ENCODE data around the gene SLC35B1. TPM values are rescaled to one million over a fixed set of nuclear protein-coding genes. Genes with fewer than 3 reads are reported as not detected.
"Not testable (repeated sequence)": the region's sequence is repeated elsewhere in the genome, so short reads cannot be mapped to it uniquely, and the experiment has no call there.

SLC35B1 gene
- total and polyA plus RNA-seq, 5 donors = 48.6 to 75.5 (median 56.1) TPM

- H3K4me1 ChIP-seq (ENCODE audit: control insufficient read depth, insufficient read depth, low read length) = peaks cover 20% of the 10 kb centered on the region
- no peaks in the 10 kb centered on the region for H3K27me3 ChIP-seq (ENCODE audit: control insufficient read depth, insufficient read depth)
- 39% methylated on average over 4 of the region's 4 CpGs for WGBS
- DNase-seq = peak in 1 of 3 donors; percentile 64
- no peaks in the 10 kb centered on the region for H3K9me3 ChIP-seq (ENCODE audit: control insufficient read depth, low read length)
- no peak overlapping the region for H3K4me3 ChIP-seq (ENCODE audit: low read length)
- intact Hi-C loops (cut with DNase I) = no loop called here
- no peak overlapping the region for H3K27ac ChIP-seq (ENCODE audit: low read length)
- peak in 1 of 2 donors; percentile 36 for ATAC-seq
These were observed 23.7 kb upstream of the SLC35B1 start for GRCh38 chr17:49731435-49731831.

- Histone ChIP-seq H3K9me3 (ENCODE audit: control insufficient read depth, low read length) (no peaks in the 10 kb centered on the region), H3K4me1 (ENCODE audit: control insufficient read depth, insufficient read depth, low read length) (peaks cover 20% of the 10 kb centered on the region), H3K4me3 (ENCODE audit: low read length) (no peak overlapping the region), H3K27ac (ENCODE audit: low read length) (peak overlapping the region; percentile 78), H3K27me3 (ENCODE audit: control insufficient read depth, insufficient read depth) (no peaks in the 10 kb centered on the region)
- DNase-seq (no peak), ATAC-seq (peak in 1 of 2 donors; percentile 27)
- intact Hi-C loops (cut with DNase I) = no loop called here
- 53% methylated on average over 5 of the region's 5 CpGs for WGBS
These were observed 23.1 kb upstream of the SLC35B1 start for GRCh38 chr17:49730785-49731434.

- intact Hi-C loops (cut with DNase I) = no loop called here
- 13% methylated on average over 4 of the region's 4 CpGs for WGBS
- no peaks in the 10 kb centered on the region for H3K27me3 ChIP-seq (ENCODE audit: control insufficient read depth, insufficient read depth)
- H3K4me1 ChIP-seq (ENCODE audit: control insufficient read depth, insufficient read depth, low read length) = peaks cover 20% of the 10 kb centered on the region
- peak overlapping the region; percentile 91 for H3K27ac ChIP-seq (ENCODE audit: low read length)
- no peaks in the 10 kb centered on the region for H3K9me3 ChIP-seq (ENCODE audit: control insufficient read depth, low read length)
- no peak overlapping the region for H3K4me3 ChIP-seq (ENCODE audit: low read length)
- DNase-seq = peak; percentile 86 to 93 (median 93)
- peak; percentile 93 to 94 for ATAC-seq
These were observed 22.5 kb upstream of the SLC35B1 start for GRCh38 chr17:49730078-49730784.

- Histone ChIP-seq H3K27ac (ENCODE audit: low read length) (peak overlapping the region; percentile 67), H3K27me3 (ENCODE audit: control insufficient read depth, insufficient read depth) (no peaks in the 10 kb centered on the region), H3K4me3 (ENCODE audit: low read length) (no peak overlapping the region), H3K4me1 (ENCODE audit: control insufficient read depth, insufficient read depth, low read length) (peaks cover 22% of the 10 kb centered on the region), H3K9me3 (ENCODE audit: control insufficient read depth, low read length) (no peaks in the 10 kb centered on the region)
- intact Hi-C loops (cut with DNase I) = no loop called here
- ATAC-seq = no peak
- 74% methylated on average over 3 of the region's 3 CpGs for WGBS
- peak in 1 of 3 donors; percentile 40 for DNase-seq
These were observed 21.3 kb upstream of the SLC35B1 start for GRCh38 chr17:49729069-49729468.

GRCh38 chr17:49728425-49728824 is 20.7 kb upstream of the SLC35B1 start:
- DNase-seq (peak in 1 of 3 donors; percentile 32), ATAC-seq (no peak)
- H3K4me1 ChIP-seq (ENCODE audit: control insufficient read depth, insufficient read depth, low read length) = peaks cover 28% of the 10 kb centered on the region
- H3K4me3 ChIP-seq (ENCODE audit: low read length) = no peak overlapping the region
- no peaks in the 10 kb centered on the region for H3K9me3 ChIP-seq (ENCODE audit: control insufficient read depth, low read length)
- H3K27me3 ChIP-seq (ENCODE audit: control insufficient read depth, insufficient read depth) = no peaks in the 10 kb centered on the region
- H3K27ac ChIP-seq (ENCODE audit: low read length) = no peak overlapping the region
- WGBS = 74% methylated on average over 5 of the region's 5 CpGs
- intact Hi-C loops (cut with DNase I) = no loop called here

- H3K27ac ChIP-seq (ENCODE audit: low read length) = no peak overlapping the region
- no peak overlapping the region for H3K4me3 ChIP-seq (ENCODE audit: low read length)
- intact Hi-C loops (cut with DNase I) = no loop called here
- 82% methylated on average over 4 of the region's 4 CpGs for WGBS
- H3K4me1 ChIP-seq (ENCODE audit: control insufficient read depth, insufficient read depth, low read length) = peaks cover 32% of the 10 kb centered on the region
- no peaks in the 10 kb centered on the region for H3K27me3 ChIP-seq (ENCODE audit: control insufficient read depth, insufficient read depth)
- no peak for ATAC-seq
- DNase-seq = peak in 1 of 3 donors; percentile 12
- no peaks in the 10 kb centered on the region for H3K9me3 ChIP-seq (ENCODE audit: control insufficient read depth, low read length)
These were observed 19.6 kb upstream of the SLC35B1 start for GRCh38 chr17:49727380-49727779.

- Histone ChIP-seq H3K4me1 (ENCODE audit: control insufficient read depth, insufficient read depth, low read length) (peaks cover 33% of the 10 kb centered on the region), H3K27ac (ENCODE audit: low read length) (no peak overlapping the region), H3K4me3 (ENCODE audit: low read length) (no peak overlapping the region), H3K27me3 (ENCODE audit: control insufficient read depth, insufficient read depth) (no peaks in the 10 kb centered on the region), H3K9me3 (ENCODE audit: control insufficient read depth, low read length) (no peaks in the 10 kb centered on the region)
- intact Hi-C loops (cut with DNase I) = no loop called here
- no peak for ATAC-seq
- peak in 1 of 3 donors; percentile 7 for DNase-seq
- 80% methylated on average over 7 of the region's 7 CpGs for WGBS
These were observed 17.8 kb upstream of the SLC35B1 start for GRCh38 chr17:49725452-49726130.

GRCh38 chr17:49724552-49724951 is 16.8 kb upstream of the SLC35B1 start:
- DNase-seq; intact Hi-C loops (cut with DNase I); H3K27me3 ChIP-seq (ENCODE audit: control insufficient read depth, insufficient read depth); H3K9me3 ChIP-seq (ENCODE audit: control insufficient read depth, low read length); H3K4me3 ChIP-seq (ENCODE audit: low read length); ATAC-seq; H3K27ac ChIP-seq (ENCODE audit: low read length): not testable (repeated sequence)
- 79% methylated on average over 6 of the region's 6 CpGs for WGBS
- peaks cover 30% of the 10 kb centered on the region for H3K4me1 ChIP-seq (ENCODE audit: control insufficient read depth, insufficient read depth, low read length)

- Histone ChIP-seq H3K27me3 (ENCODE audit: control insufficient read depth, insufficient read depth) (no peaks in the 10 kb centered on the region), H3K27ac (ENCODE audit: low read length) (peak overlapping the region; percentile 71), H3K4me3 (ENCODE audit: low read length) (no peak overlapping the region), H3K9me3 (ENCODE audit: control insufficient read depth, low read length) (no peaks in the 10 kb centered on the region), H3K4me1 (ENCODE audit: control insufficient read depth, insufficient read depth, low read length) (peaks cover 23% of the 10 kb centered on the region)
- DNase-seq (peak; percentile 70 to 92 (median 90)), ATAC-seq (peak; percentile 78 to 88)
- 31% methylated on average over 8 of the region's 8 CpGs for WGBS
- intact Hi-C loops (cut with DNase I) = no loop called here
These were observed 15.7 kb upstream of the SLC35B1 start for GRCh38 chr17:49723423-49723822.

- intact Hi-C loops (cut with DNase I) = no loop called here
These were observed 14.3 kb upstream of the SLC35B1 start for GRCh38 chr17:49722066-49722465.

GRCh38 chr17:49717371-49717861 is 9.7 kb upstream of the SLC35B1 start:
- intact Hi-C loops (cut with DNase I) = loop anchor here in 1 of 4 donors (10.0 kb wide), 1 partner anchor 137 kb away; no protein-coding TSS in a partner anchor
- DNase-seq (peak in 2 of 3 donors; percentile 75 to 77), ATAC-seq (peak; percentile 30 to 52)
- H3K27ac ChIP-seq (ENCODE audit: low read length) = peak overlapping the region; percentile 57
- WGBS = 72% methylated on average over 10 of the region's 10 CpGs
- H3K27me3 ChIP-seq (ENCODE audit: control insufficient read depth, insufficient read depth) = no peaks in the 10 kb centered on the region
- H3K9me3 ChIP-seq (ENCODE audit: control insufficient read depth, low read length) = no peaks in the 10 kb centered on the region
- peaks cover 7% of the 10 kb centered on the region for H3K4me1 ChIP-seq (ENCODE audit: control insufficient read depth, insufficient read depth, low read length)
- H3K4me3 ChIP-seq (ENCODE audit: low read length) = no peak overlapping the region

More at GRCh38 chr17:49722066-49722465, 14.3 kb upstream of the SLC35B1 start:
- Histone ChIP-seq H3K27me3 (ENCODE audit: control insufficient read depth, insufficient read depth) (no peaks in the 10 kb centered on the region), H3K4me3 (ENCODE audit: low read length) (no peak overlapping the region), H3K27ac (ENCODE audit: low read length) (peak overlapping the region; percentile 59), H3K4me1 (ENCODE audit: control insufficient read depth, insufficient read depth, low read length) (peaks cover 18% of the 10 kb centered on the region), H3K9me3 (ENCODE audit: control insufficient read depth, low read length) (no peaks in the 10 kb centered on the region)
- ATAC-seq = no peak
- 94% methylated on average over 3 of the region's 3 CpGs for WGBS
- DNase-seq = peak in 1 of 3 donors; percentile 15

Data from right cardiac atrium (tissue), 5 donors.